ENCODE measurements around the gene ABRACL.
A peak's percentile ranks its signal among the peaks of the same experiment; 100 is the strongest.
"Not testable (repeated sequence)": the region's sequence is repeated elsewhere in the genome, so short reads cannot be mapped to it uniquely, and the experiment has no call there.

ABRACL gene, protein sequence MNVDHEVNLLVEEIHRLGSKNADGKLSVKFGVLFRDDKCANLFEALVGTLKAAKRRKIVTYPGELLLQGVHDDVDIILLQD

GRCh38 chr6:139028658-139029469 lies at the start of gene ABRACL:
Gene ABRACL (plus strand): TSS chr6:139028745. CDS start chr6:139034161, 5,416 bp downstream.
- DNase-seq (ENCODE audit: low read depth), result peak; percentile 54

DNA sequence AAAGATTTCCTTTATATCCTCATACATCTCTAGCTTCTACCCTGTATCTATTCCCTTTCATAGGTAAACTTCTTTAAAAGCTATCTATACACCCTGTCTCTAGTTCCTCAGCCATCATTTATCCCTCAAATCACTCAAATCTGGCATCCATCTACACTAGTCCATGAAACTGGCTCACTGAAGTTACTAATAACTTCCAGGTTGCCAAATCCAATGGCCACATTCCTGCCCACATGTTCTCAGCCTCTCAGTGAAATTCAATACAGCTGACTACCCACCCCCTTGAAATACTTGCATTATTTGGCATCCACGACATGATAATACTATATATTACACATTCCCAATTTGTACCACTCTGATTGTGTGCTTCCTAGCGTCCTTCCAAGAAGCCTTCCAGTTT lies 49.2 kb upstream of the ABRACL start:
- no peak for DNase-seq (ENCODE audit: low read depth)

GRCh38 chr6:138979813-138980668 lies 48.5 kb upstream of the ABRACL start:
- no peak for DNase-seq (ENCODE audit: low read depth)

GRCh38 chr6:138981416-138981815 lies 47.1 kb upstream of the ABRACL start:
- no peak for DNase-seq (ENCODE audit: low read depth)

- DNase-seq (ENCODE audit: low read depth), result no peak
These were observed 42.0 kb upstream of the ABRACL start for GRCh38 chr6:138986578-138986977.

- no peak for DNase-seq (ENCODE audit: low read depth)
These were observed 41.4 kb upstream of the ABRACL start for GRCh38 chr6:138987080-138987642.

- DNase-seq (ENCODE audit: low read depth), result peak; percentile 87
These were observed 40.7 kb upstream of the ABRACL start, which contains the start of gene REPS1 for GRCh38 chr6:138987643-138988468. Gene REPS1 (minus strand): TSS chr6:138988253. CDS start chr6:138987682, 571 bp downstream.

DNA sequence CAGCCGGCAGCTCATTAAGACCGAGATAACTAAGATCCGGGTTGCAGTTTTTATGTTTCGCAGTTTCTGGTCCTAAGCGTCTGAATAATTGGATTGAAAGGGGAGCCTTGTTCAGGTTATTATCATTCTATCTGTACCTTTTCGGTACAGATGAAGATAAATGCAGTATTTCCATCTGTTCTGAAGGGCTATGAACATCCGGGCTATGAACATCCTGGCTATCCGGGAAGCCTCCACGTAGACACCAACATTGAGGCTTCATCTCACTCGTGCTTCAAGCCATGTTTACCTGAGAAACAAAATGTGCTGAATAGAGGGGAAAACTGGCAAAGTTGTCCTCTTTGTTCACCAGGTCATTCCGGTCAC lies 40.1 kb upstream of the ABRACL start:
- DNase-seq (ENCODE audit: low read depth), result no peak

DNA sequence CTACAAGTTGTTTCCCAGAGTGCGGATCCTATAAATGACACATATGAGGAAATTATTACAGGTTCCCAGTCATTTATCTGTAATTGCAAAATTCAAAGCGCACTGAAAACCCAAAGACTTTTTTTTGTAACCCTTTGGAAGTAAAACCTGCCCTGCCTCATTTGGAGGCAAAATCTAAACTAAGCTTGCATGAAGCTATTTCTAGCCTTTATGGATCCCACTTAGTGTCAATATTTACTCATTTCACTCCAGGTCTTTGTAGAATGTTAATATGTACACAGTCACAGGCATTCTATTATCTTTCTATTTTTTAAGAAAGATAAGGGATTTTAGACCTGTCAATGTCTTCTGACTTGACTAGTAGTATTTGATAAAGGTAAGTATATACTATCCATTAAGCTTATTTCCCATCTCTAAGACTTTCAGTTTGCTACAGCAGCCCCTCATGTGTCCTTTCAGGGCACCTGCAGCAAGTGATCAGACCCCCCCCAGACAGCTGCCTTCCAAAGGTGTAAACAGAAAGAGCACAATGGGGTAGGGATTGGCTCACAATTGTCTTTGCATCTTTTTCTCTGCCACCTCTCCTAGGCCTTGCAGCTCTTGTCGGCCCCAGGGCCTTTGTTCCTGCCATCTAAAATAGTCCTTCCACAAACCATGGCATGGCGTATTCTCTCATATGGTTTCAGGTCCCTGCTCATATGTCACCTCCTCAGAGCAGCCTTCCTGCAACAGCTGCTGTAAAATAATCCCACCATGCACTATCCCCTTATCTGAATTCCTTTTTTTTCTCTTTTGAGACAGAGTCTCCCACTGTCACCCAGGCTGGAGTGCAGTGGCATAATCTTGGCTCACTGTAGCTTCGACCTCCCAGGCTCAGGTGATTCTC lies 39.2 kb upstream of the ABRACL start:
- no peak for DNase-seq (ENCODE audit: low read depth)

- DNase-seq (ENCODE audit: low read depth), result no peak
These were observed 37.3 kb upstream of the ABRACL start for GRCh38 chr6:138991206-138991605.

DNA sequence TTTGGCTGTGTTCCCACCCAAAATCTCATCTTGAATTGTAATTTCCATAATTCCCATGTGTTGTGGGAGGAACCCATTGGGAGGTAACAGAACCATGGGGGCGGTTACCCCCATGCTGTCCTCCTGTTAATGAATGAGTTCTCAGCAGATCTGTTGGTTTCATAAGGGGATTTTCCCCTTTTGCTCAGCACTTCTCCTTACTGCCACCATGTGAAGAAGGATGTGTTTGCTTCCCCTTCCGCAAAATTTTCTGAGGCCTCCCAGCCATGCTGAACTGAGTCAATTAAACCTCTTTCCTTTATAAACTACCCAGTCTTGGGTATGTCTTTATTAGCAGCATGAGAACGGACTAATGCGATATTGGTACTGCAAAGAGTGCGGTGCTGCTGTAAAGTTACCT lies 35.6 kb upstream of the ABRACL start:
- not testable (repeated sequence) for DNase-seq (ENCODE audit: low read depth)

GRCh38 chr6:138993410-138993809 lies 35.1 kb upstream of the ABRACL start:
- not testable (repeated sequence) for DNase-seq (ENCODE audit: low read depth)

- no peak for DNase-seq (ENCODE audit: low read depth)
These were observed 32.0 kb upstream of the ABRACL start for GRCh38 chr6:138996524-138996923.

DNA sequence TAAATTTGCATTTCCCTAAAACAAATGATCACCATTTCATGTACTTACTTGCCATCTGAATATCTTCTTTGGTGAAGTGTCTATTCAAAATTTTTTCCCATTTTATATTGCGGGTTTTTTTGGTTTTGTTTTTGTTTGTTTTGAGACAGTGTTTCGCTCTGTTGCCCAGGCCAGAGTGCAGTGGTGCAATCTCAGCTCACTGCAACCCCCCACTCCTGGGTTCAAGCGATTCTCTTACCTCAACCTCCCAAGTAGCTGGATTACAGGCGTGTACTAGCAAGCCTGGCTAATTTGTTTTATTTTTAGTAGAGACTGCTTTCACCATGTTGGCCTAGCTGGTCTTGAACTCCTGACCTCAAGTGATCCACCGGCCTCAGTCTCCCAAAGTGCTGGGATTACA lies 31.4 kb upstream of the ABRACL start:
- DNase-seq (ENCODE audit: low read depth), result no peak

DNA sequence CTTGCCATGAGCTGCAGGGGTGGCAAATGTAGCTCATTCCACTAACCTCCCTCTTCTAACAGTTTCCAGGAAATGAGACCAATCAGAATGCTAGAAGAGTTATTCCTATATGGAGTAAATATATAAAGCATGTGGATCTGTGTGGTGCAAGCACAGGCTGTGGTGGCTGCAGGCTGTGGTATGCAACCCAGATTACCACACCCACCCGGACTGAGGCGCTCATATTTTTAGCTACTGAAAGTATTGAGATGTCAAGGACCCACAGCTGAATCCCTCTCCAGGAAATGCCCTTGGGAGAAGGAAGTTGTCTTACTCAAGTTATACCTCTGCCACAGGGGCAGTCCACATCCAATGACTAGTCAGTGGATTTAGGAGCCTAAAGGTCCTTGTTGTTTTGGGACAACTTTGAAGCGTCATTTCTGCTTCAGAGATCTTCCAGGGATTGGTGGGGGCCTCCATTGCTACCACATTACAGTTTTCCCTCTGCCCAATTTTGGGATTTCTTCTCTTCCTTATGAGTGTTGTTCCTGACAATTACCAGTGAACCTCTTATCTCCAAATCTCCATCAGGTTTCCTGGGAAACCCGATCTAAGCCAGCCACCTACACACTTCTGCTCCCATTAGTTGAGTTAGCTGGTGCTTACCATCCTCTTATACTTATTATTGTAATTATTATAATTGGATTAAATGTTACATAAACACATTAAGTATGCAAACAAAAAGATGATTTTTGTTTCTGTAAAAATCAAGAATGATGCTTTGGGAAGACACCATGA lies 28.4 kb upstream of the ABRACL start:
- no peak for DNase-seq (ENCODE audit: low read depth)

- DNase-seq (ENCODE audit: low read depth), result no peak
These were observed 24.8 kb upstream of the ABRACL start for GRCh38 chr6:139003751-139004150.

GRCh38 chr6:139006477-139006876 lies 22.1 kb upstream of the ABRACL start:
- DNase-seq (ENCODE audit: low read depth), result no peak

- DNase-seq (ENCODE audit: low read depth), result no peak
These were observed 21.1 kb upstream of the ABRACL start for GRCh38 chr6:139007428-139007827.

- DNase-seq (ENCODE audit: low read depth), result no peak
These were observed 20.4 kb upstream of the ABRACL start for GRCh38 chr6:139008117-139008516.

GRCh38 chr6:139010674-139011073 lies 17.9 kb upstream of the ABRACL start:
- DNase-seq (ENCODE audit: low read depth), result no peak
